HG03439 (cell line): ENCODE measurements around the gene REG3G.
"Not testable (repeated sequence)": the region's sequence is repeated elsewhere in the genome, so short reads cannot be mapped to it uniquely, and the experiment has no call there.

ENCODE experiments used
- ATAC-seq: cut with Tn5 transposase; IDR thresholded peaks from one replicate; pipeline ENCODE4 v1.9.1; 2021; ENCODE audit warnings: mild to moderate bottlenecking, moderate library complexity; ENCODE audit not compliant: unreplicated experiment

Gene REG3G

GRCh38 chr2:79013629-79014028 is 11.9 kb upstream of the REG3G start:
- ATAC-seq: no peak

GRCh38 chr2:79016342-79016741 is 9.2 kb upstream of the REG3G start:
- no peak for ATAC-seq

GRCh38 chr2:79026061-79026460 is 559 bp downstream of the REG3G start:
- ATAC-seq: no peak

- ATAC-seq: no peak
Observed at GRCh38 chr2:79039944-79040343, 14.4 kb downstream of the REG3G start.

- ATAC-seq: no peak
Observed at GRCh38 chr2:79041032-79041448, 15.5 kb downstream of the REG3G start.

- not testable (repeated sequence) for ATAC-seq
Observed at GRCh38 chr2:79053486-79053885, 28.0 kb downstream of the REG3G start.

GRCh38 chr2:79054769-79055168 is 29.3 kb downstream of the REG3G start:
- not testable (repeated sequence) for ATAC-seq

GRCh38 chr2:79065201-79065600 is 39.7 kb downstream of the REG3G start:
- ATAC-seq: no peak

- no peak for ATAC-seq
Observed at GRCh38 chr2:79071078-79071477, 45.6 kb downstream of the REG3G start.
